HL-60 (cell line): Measurements from ENCODE around the gene GATD1.

Source experiments
- CTCF ChIP-seq: IDR thresholded peaks from one replicate; pipeline ENCODE4 v1.5.1; 2011; ENCODE audit warnings: low read length, control low read depth, inconsistent platforms; ENCODE audit not compliant: insufficient read depth
- GABPA ChIP-seq: IDR thresholded peaks from 2 replicates; pipeline ENCODE4 v1.6.1; 2012; ENCODE audit warnings: low read depth
- POLR2AphosphoS5 ChIP-seq: IDR thresholded peaks from 2 replicates; pipeline ENCODE4 v1.6.1; 2012; ENCODE audit warnings: low read depth

GRCh38 chr11:786235-787083, 9.2 kb upstream of the GATD1 start:
- TF ChIP-seq CTCF (no peak), POLR2AphosphoS5 (no peak), GABPA (no peak)
